Activated T-helper 2 cell treated with anti-CD3 and anti-CD28 coated beads, Interferon-gamma antibody, Interleukin-2, Interleukin-4, amounts not matched to agents 10 μg/mL and 5 μg/mL and 100 μg/mL, durations not matched to agents 14 hours and 24 hours and 36 hours (primary cell): ENCODE data around the gene KIF25. TPM values are rescaled to one million over a fixed set of nuclear protein-coding genes. Genes with fewer than 3 reads are reported as not detected.
"Not testable (repeated sequence)": the region's sequence is repeated elsewhere in the genome, so short reads cannot be mapped to it uniquely, and the experiment has no call there.

Experiments used
- DNase-seq: peaks from one replicate; pipeline ENCODE4 v3.0.0; 2021; ENCODE audit warnings: low spot score
- H3K27ac Mint-ChIP-seq: one replicate; pipeline ENCODE4 v1.8.0; 2021; ENCODE audit warnings: mixed read lengths
- H3K27me3 Mint-ChIP-seq: one replicate; pipeline ENCODE4 v1.8.0; 2021; ENCODE audit warnings: low read depth, mixed read lengths
- H3K36me3 Mint-ChIP-seq: one replicate; pipeline ENCODE4 v1.8.0; 2021; ENCODE audit warnings: low read depth, mixed read lengths
- H3K4me1 Mint-ChIP-seq: one replicate; pipeline ENCODE4 v1.8.0; 2021; ENCODE audit warnings: low read depth, mixed read lengths
- H3K4me3 Mint-ChIP-seq: one replicate; pipeline ENCODE4 v1.8.0; 2021; ENCODE audit warnings: low read depth, mild to moderate bottlenecking, moderate library complexity, mixed read lengths
- H3K9me3 Mint-ChIP-seq: one replicate; pipeline ENCODE4 v1.8.0; 2021; ENCODE audit warnings: mixed read lengths
- intact Hi-C: fragments of 100-400 bp; cut with micrococcal nuclease; formaldehyde crosslinking; loops from one replicate; pipeline ENCODE4 v1.15.1; 2023
- total RNA-seq: library from RNA; stranded (reverse); gene quantifications from 2 replicates; pipeline ENCODE4 v1.2.3, GENCODE V29; 2022

KIF25 gene
- total RNA-seq, 1 donor from 2014 or later = not detected

DNA sequence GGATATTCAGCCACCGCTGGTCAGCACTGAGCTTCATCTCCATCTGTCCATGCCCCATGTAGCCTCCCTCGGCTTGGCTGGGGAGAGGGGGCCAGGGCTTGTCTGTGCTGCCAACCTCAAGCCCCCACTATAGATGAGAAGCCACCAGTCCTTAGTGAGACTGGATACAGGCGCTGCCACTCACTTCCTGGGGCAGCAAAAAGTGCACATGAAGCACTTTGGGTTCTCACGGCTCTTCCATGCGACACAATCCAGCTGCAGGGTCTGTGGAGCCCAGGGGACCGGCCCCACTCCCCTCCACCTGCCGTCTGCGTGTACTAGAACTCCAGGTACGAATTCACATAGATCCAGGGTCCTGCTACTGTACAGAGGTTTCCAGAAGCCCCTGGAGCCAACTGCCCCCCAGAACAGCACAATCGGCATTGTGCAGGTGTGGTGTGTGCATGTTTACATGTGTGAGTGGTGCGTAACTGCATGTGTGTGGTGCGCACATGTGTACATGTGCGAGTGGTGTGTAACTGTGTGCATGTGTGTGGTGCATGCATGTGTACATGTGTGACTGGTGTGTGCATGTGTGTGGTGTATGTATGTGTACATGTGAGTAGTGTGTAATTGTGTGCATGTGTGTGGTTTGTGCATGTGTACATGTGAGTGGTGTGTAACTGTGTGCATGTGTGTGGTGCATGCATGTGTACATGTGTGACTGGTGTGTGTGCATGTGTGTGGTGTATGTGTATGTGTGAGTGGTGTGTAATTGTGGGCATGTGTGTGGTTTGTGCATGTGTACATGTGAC lies 76.7 kb downstream of the KIF25 start:
- no peak overlapping the region for H3K27ac Mint-ChIP-seq
- no peaks in the 10 kb centered on the region for H3K9me3 Mint-ChIP-seq

DNA sequence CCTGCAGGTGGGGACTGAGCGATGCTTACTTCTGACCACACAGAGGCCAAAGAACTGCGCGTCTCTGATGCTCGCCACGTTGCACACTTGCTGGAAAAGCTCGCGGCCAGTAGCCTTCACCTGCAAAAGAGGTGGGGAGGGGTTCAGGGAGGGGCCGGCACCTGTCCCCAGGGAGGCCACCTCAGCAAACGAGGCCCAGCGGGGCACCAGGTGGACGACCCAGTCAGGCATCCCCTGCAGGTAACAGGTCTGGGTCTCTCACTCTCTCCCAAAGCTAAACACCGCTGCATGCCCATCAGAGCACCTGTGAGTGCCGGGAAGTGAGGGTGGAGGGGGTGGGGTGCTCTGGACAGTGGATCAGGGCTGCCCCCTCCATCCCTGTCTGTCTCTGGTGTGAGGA lies 77.7 kb downstream of the KIF25 start:
- no peak for DNase-seq
- intact Hi-C loops = no loop called here
- Mint-ChIP-seq H3K4me3 (no peak overlapping the region), H3K27me3 (no peaks in the 10 kb centered on the region), H3K27ac (no peak overlapping the region), H3K36me3 (no peaks in the 10 kb centered on the region), H3K9me3 (no peaks in the 10 kb centered on the region), H3K4me1 (no peaks in the 10 kb centered on the region)

More for the DNA sequence above, 76.7 kb downstream of the KIF25 start:
- no peak for DNase-seq
- intact Hi-C loops = no loop called here
- H3K4me1 Mint-ChIP-seq = no peaks in the 10 kb centered on the region
- no peaks in the 10 kb centered on the region for H3K36me3 Mint-ChIP-seq
- no peak overlapping the region for H3K4me3 Mint-ChIP-seq
- no peaks in the 10 kb centered on the region for H3K27me3 Mint-ChIP-seq

GRCh38 chr6:168075787-168076202 lies 78.3 kb downstream of the KIF25 start:
- Mint-ChIP-seq H3K36me3 (no peaks in the 10 kb centered on the region), H3K9me3 (no peaks in the 10 kb centered on the region), H3K4me1 (no peaks in the 10 kb centered on the region), H3K27me3 (no peaks in the 10 kb centered on the region), H3K27ac (no peak overlapping the region), H3K4me3 (no peak overlapping the region)
- no peak for DNase-seq
- intact Hi-C loops = no loop called here

GRCh38 chr6:168077401-168077800 lies 79.9 kb downstream of the KIF25 start:
- DNase-seq, H3K9me3 Mint-ChIP-seq, intact Hi-C loops, H3K27ac Mint-ChIP-seq, H3K36me3 Mint-ChIP-seq, H3K27me3 Mint-ChIP-seq, H3K4me1 Mint-ChIP-seq, H3K4me3 Mint-ChIP-seq: not testable (repeated sequence)

DNA sequence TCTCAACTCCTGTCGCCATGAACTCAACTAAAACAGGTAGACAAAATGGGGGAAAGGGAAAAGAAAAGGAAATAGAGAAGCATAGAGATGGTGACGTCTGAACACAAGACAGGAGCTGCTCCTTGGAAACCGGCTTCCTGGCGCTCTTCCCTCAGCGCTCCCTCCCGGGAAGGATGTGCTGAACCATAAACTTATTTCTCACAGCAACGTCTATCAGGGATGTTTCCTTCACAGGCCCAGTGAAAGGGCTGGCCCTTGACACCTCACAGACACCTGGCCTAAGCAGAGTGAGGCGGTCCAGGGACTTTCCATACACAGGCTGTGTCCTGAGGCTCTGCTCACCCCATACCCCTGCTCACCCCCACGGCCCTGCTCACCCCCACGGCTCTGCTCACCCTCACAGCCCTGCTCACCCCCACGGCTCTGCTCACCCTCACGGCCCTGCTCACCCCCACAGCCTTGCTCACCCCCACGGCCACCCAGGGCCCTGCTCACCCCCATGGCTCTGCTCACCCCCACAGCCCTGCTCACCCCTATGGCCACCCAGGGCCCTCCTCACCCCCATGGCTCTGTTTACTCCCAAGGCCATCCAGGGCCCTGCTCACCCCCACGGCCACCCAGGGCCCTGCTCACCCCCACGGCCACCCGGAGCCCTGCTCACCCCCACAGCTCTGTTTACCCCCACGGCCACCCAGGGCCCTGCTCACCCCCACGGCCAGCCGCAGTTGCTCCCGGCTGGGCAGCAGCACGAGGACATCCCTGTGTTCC lies 80.9 kb downstream of the KIF25 start:
- H3K27ac Mint-ChIP-seq = no peak overlapping the region
- H3K9me3 Mint-ChIP-seq = no peaks in the 10 kb centered on the region
- H3K27me3 Mint-ChIP-seq = no peaks in the 10 kb centered on the region
- H3K4me1 Mint-ChIP-seq = no peaks in the 10 kb centered on the region
- H3K36me3 Mint-ChIP-seq = no peaks in the 10 kb centered on the region
- no peak for DNase-seq
- intact Hi-C loops = no loop called here
- no peak overlapping the region for H3K4me3 Mint-ChIP-seq

- H3K4me1 Mint-ChIP-seq = no peaks in the 10 kb centered on the region
- no peaks in the 10 kb centered on the region for H3K9me3 Mint-ChIP-seq
- no peak for DNase-seq
- no peak within 1 kb of the TSS for H3K27ac Mint-ChIP-seq
- no peak within 1 kb of the TSS for H3K4me3 Mint-ChIP-seq
- no peaks in the 10 kb centered on the region for H3K27me3 Mint-ChIP-seq
- no peaks in the 10 kb centered on the region for H3K36me3 Mint-ChIP-seq
- intact Hi-C loops = no loop called here
Observed at GRCh38 chr6:168078943-168079405, 81.5 kb downstream of the KIF25 start, which contains the start of gene FRMD1. Gene FRMD1, minus strand, starts transcription at chr6:168079212. Its CDS starts 118 bp downstream, at chr6:168079094.

GRCh38 chr6:168080393-168081077 lies 83.1 kb downstream of the KIF25 start:
- H3K4me3 Mint-ChIP-seq = no peak overlapping the region
- intact Hi-C loops = no loop called here
- no peaks in the 10 kb centered on the region for H3K9me3 Mint-ChIP-seq
- no peaks in the 10 kb centered on the region for H3K4me1 Mint-ChIP-seq
- no peak for DNase-seq
- H3K36me3 Mint-ChIP-seq = no peaks in the 10 kb centered on the region
- no peaks in the 10 kb centered on the region for H3K27me3 Mint-ChIP-seq
- H3K27ac Mint-ChIP-seq = no peak overlapping the region

DNA sequence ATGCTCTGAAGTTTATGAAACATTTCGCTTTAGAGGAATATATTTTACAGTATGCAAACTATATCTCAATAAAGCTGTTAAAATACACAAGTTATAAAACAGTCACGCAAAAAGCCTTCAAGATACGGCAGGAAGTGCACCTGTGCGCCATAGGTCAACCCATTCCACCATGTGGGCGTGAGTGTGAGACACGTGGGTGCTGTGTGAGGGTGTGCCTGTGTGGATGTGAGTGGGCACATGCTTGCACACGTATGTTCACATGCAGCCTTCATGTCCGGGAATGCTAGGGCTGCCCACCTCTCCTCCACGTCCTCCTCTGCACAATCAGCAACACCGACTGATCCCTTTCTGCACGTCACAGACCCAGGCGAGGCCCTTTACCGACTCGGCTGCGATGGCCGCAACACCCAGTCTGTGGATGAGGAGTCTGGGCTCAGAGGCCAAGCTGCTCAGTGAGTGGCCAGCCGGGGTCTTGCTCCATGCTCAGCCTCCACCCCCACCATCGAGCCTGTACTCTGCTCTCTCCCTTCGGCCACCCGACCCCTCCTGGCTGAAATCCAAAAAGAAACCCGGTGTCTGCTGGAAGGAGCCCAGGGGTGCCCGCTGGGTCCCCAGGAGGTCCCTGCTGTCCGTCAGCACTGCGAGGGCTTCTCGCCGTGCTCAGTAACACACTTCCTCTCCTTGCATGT lies 84.5 kb downstream of the KIF25 start:
- Mint-ChIP-seq H3K4me1 (no peaks in the 10 kb centered on the region), H3K4me3 (no peak overlapping the region), H3K27ac (no peak overlapping the region), H3K9me3 (no peaks in the 10 kb centered on the region), H3K27me3 (no peaks in the 10 kb centered on the region), H3K36me3 (no peaks in the 10 kb centered on the region)
- DNase-seq = no peak
- intact Hi-C loops = no loop called here

DNA sequence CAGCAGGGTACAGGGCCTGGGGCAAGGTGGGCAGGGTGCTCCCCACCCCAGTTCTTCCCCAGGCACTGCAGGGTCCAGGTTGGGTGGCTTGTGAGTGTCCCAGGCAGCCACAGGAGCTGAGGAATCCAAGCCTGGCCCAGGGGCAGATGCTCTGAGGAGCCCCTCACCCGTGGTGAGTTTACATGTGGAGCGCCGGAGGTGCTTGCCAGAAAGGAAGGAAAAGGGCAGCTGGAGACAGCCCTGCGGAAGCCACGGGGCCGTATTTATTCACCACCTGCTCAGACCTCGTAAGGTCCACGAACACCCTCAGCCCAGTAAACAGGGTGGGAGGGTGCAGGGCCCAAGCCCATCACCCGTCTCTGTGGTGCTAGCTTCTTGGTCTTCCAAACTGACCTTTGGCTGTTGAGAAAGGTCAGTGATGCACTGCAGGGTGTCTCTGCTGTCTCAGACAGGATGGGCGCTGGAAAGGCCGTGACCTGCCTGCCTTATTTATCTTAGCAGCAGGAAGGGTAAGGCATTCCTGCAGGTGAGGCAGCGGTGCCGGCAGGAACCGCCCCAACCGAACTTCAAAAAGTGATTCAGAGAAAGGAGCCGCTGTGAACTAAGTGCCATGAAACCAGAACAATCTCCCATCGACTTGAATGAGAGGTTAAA lies 85.5 kb downstream of the KIF25 start:
- Mint-ChIP-seq H3K27me3 (no peaks in the 10 kb centered on the region), H3K4me1 (no peaks in the 10 kb centered on the region), H3K9me3 (no peaks in the 10 kb centered on the region), H3K36me3 (no peaks in the 10 kb centered on the region), H3K4me3 (no peak overlapping the region), H3K27ac (no peak overlapping the region)
- no peak for DNase-seq
- intact Hi-C loops = no loop called here

DNA sequence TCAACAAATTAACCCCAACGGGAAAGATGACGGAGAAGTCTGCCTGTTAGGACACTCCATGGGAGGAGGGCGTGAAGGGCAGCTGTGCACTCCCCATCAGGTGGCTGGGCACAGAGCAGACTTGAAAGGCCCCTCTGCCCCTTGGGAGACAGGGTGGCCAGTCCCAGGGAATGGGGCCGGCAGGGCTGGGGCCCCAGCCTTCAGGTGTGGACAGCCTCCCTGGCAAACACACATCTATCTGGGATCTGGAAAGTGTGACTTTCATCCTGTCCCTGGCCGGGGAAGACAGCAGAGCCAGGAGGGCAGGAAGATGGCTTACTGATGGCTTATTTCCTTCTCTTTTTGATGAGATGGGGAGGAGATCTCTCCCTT lies 86.0 kb downstream of the KIF25 start:
- Mint-ChIP-seq H3K27ac (no peak overlapping the region), H3K4me1 (no peaks in the 10 kb centered on the region), H3K27me3 (no peaks in the 10 kb centered on the region), H3K9me3 (no peaks in the 10 kb centered on the region), H3K4me3 (no peak overlapping the region), H3K36me3 (no peaks in the 10 kb centered on the region)
- intact Hi-C loops = no loop called here
- DNase-seq = no peak

DNA sequence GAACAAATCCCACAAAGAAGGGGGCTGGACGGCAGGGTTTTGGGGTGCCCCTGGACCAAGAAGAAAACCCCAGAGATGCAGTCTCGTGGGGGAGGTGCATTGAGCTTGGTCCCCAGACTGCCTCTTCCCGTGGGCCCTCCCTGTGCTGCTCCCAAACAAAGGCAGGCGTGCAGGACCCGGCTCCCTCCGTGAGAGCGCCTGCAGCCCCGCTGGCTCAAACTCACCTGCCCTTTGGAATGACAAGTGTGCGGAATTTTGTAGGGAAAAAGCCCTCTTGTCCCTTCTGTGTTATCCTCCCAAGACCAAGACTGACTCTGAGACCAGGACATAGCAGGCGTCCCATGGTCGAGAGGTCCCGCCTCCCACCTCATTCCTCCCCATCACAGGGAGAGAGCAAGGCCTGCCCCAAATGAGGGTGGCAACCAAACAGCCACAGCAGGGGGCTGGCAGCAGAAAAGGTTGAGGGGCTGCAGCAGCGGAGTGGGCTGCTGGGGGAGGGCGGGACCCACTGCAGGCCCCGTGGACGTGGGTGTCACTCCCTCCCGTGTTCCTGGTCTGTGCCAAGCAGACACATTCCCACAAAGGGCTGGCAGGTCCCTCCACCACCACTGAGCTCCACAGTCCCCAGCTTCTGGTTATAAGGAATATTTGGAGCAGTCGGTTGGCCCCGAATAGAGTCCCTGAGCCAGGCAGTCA lies 87.1 kb downstream of the KIF25 start:
- intact Hi-C loops = no loop called here
- Mint-ChIP-seq H3K36me3 (no peaks in the 10 kb centered on the region), H3K27ac (no peak overlapping the region), H3K4me3 (no peak overlapping the region), H3K27me3 (no peaks in the 10 kb centered on the region), H3K4me1 (no peaks in the 10 kb centered on the region), H3K9me3 (no peaks in the 10 kb centered on the region)
- DNase-seq = no peak

GRCh38 chr6:168086066-168086465 lies 88.6 kb downstream of the KIF25 start:
- intact Hi-C loops = no loop called here
- no peak overlapping the region for H3K4me3 Mint-ChIP-seq
- no peaks in the 10 kb centered on the region for H3K9me3 Mint-ChIP-seq
- no peak for DNase-seq
- no peaks in the 10 kb centered on the region for H3K4me1 Mint-ChIP-seq
- H3K27me3 Mint-ChIP-seq = no peaks in the 10 kb centered on the region
- no peak overlapping the region for H3K27ac Mint-ChIP-seq
- no peaks in the 10 kb centered on the region for H3K36me3 Mint-ChIP-seq
